Superior temporal gyrus (tissue), 1 donor: ENCODE results near the gene CDC42BPB.

ENCODE experiments used
- DNase-seq: peaks from one replicate; pipeline ENCODE4 v3.0.0-alpha.2; 2016; ENCODE audit errors: extremely low spot score

The CDC42BPB gene

DNA sequence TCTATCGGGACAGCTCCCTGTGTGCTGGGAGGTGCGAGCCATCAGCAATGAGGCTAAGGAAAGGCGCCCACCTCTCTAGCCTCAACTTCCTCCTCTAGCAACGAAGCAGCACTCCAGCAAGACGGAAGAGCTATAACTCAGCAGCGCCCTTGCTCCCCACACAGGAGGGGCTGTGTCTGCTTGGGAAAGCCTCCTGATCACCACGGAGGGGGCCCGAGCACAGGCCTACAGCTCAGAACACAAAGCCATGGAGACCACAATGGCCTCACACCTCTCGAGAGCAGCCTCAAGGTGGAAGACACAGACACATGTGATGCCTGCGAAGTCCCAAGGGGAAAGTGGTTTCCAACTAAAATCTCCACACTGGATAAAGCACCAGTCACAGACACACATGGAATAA, 60.4 kb downstream of the CDC42BPB start:
- DNase-seq: no peak

DNA sequence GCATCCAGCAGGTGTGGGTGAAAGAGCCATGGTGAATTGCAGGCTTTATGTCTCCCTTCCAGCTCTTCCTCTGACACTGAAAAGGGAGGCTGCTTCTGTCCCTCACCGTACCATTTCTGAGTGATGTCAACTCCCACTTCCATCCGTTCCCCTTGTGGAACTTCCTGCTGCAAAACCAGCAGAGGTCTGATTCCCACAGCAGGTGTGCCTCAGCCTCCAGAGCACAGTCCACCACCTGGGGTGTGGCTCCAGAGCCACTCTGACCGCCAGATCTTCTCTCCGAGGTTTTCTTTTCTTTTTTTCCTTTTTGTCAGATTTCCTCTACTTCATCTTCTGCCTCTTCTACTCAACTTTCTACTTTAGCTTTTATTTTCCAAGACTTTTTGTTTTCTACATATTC, 62.7 kb downstream of the CDC42BPB start:
- DNase-seq: no peak

DNA sequence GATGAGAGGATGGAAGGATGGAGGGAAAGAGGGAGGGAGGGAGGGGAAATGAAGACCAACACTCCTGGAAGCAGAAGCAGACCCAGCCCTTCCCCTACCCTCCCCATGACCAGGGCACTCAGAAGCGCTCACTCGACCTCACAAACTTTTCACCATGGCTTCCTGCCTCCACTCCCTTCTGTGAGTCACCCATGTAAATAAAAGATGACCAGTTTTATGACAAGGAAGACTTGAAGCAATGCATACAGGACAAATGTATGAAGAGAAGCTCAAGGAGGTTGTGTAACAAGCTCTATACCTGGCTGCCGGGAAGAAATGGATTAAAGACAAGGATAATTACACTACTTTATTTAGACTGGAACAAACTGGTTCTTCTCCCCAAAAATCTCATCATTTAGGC, 63.8 kb downstream of the CDC42BPB start:
- no peak for DNase-seq

DNA sequence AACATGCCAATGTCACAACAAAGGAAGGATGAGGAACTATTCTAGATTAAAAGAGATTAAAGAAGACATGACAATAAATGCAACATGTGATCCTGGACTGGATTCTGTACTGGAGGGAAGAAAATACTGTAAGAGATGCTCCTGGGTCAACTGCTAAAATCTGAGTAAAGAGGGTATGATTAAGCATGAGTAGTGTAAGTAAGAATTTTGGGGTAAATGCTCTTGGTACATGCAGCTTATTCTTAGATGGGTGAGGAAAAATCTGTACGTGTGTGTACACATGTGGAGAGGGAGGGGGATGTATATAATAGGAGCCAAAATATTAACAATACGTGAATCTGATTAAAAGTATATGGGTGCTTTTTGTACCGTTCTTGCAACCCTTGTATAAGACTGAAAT, 66.0 kb downstream of the CDC42BPB start:
- no peak for DNase-seq

DNA sequence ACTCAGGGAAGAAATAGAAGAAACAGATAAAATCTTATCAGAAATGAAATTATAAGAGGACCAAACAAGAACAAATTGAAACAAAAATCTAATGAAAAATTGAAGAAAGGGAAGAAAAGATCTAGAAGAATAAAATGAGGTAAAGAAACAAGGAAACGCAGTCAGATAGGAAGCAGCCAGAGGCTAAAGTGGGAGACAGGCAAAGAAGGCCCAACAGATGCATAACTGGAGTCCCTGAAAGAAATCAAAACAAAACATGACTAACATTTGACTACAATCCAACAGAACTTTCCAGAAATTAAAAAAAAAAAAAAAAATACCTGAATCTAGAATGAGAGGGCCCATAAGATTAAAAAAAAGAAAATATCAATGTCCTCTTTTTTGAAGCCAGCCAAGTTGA, 69.3 kb downstream of the CDC42BPB start:
- DNase-seq: no peak

DNA sequence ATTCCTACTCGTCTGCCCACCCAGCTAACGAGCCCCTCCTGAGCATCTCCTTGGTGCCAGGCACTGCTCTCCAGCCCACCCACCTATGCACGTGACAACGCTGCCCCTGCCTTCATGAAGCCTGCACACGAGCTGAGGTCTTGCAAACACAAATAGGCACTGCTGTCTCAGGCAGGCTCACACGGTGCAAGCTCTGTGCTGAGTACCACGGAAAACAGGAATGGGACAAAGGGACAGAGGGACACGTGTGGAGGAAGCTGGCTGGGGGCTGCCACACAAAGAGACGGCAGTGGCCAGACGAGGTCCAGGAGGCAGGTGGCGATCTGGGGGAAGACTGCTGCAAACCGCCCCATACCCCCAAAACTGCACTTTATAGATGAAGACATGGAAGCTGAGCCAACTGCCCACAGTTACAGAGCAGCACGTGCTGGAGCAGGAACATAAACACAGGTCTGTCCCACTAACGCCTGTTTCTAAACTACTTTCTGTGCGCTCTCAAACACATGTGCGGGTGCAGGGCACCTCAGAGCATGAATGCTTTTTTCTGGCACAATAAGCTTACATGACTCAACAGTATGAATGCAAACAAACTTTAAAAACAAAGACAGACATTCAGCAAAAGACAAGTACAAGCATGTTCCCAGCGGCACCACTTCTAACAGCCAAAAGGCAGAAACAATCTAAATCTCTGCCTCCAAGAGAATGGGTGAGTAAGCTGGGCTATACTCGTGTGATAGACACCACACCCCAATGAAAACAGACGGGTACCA, 70.4 kb downstream of the CDC42BPB start:
- DNase-seq: peak; percentile 77

DNA sequence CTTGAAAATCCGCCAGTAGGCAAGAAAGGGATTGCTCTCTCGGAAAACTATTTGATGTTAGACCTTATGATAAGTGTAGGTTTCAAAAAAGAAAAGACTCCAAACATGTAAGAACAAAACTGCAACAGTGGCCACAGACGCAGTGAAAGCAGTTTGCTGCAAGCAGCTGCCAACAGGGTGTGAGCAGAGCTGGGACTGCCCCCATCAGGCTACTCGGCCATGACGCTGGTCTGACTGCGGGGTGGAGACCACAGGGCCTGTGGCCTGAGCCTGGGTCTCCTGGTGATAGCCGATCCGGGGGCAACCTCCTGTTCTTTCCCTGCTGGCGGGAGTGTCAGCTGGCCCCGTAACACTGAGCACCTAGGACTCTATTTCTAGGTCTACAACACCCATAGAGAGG, 71.7 kb downstream of the CDC42BPB start:
- peak; percentile 64 for DNase-seq

DNA sequence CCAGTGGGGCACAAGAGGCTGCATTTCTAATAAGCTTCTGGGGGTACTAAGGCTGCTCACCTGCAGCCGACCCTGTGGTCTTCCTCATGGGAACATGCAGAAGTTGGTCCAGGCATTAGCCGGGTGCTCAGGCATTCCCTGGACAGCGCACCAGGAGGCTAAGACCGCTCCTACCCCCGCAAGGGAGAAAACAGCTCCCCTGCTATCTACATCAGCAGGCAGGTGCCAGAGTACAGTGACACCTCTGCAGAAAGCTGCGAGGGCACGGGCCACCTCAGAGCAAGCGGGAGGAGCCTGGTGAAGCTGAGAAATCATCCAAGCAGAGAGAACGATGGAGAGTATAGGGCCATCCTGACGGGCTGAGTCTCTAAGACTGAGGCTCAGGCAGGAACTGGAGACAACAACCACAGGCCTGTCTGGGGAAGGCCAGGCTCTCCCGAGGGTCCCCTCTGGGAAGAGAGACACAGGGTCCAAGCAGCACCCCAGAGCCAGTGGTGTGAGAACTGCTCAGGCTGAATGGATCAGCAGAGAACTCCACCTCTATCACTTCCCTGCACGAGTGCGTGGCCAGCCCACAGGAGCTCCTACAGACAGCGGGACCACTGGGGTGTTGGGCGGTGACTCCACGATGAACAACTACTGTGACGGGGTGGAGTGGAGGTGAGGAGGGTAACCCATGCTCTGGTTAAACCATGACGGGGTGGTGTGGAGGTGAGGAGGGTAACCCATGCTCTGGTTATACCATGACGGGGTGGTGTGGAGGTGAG, 72.8 kb downstream of the CDC42BPB start:
- no peak for DNase-seq

DNA sequence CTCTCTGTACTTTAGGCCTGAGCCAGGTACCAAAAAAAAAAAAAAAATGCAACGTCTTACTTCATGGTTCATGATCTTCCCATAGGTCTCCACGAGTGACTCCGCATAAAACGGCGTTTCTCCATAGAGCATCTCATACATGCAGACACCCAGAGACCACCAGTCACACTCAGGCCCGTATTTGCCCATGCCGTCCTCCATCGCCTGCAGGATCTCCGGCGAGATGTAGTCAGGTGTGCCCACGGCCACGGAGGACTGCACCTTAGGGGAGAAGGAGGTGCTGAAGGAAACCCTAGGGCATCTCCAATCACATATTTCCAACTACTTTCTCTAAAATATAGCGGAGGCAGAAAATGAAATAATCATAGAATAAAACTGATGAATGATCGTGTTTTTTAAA, 73.9 kb downstream of the CDC42BPB start:
- DNase-seq: no peak

DNA sequence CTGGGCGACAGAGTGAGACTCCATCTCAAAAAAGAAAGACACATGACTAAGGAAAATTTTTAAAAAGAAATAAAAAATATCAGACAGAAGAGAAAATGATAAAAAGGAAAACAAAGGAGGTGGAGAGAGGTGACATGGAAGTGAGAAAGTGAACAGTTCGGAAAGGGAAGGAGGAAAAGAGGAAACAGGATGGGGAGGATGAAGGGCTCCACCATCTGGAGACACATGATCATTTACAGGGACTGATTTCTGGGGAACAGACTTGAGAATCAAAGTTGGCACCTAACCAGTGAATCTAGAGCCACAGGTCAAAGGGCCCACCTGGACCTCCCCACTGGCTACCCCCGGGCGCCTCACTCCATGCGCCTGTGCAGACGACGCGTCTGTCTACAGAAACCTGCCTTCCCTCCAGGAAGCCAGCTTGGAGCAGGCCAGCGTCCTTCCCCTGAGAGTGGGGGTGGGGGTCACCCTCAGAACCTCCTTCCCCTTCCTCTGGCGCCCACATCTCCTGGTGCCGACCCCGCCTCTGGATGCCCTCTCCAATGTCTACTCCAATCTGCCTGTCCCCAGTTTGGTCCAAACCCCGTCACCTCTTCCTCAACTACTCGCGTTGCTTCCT, 74.4 kb downstream of the CDC42BPB start:
- DNase-seq: no peak

DNA sequence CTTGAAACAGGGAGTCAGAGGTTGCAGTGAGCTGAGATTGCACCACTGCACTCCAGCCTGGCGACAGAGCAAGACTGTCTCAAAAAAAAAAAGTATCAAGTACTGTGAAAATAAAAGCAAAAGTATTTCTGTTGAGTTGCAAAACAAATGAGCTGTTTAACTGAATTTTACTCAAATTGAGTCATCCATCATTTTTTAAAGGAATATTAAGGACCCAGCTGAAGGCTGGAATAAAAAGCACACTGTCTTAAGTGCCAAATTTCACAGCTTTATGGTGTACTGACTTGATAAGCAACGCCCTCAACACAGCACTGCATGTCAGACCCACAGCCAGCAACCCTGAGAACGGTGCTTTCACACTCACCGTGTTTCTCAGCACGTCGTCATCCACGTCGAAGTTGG, 76.9 kb downstream of the CDC42BPB start:
- no peak for DNase-seq

DNA sequence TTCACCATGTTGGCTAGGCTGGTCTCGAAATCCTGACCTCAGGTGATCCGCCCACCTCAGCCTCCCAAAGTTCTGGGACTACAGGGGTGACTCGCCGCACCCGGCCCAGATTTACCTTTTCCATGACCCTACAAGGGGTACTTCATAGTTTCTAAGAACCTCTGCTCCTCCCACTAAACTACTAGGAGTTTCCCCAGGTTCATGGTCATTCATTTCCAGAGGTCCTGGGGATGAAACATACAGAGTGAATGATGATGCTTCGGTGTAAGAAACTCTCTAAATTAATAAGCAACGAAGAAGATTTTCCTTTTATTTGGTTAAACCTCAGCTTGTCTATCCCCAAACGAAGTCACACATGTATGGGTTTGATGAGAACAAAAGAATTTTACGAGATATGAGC, 77.9 kb downstream of the CDC42BPB start:
- no peak for DNase-seq

DNA sequence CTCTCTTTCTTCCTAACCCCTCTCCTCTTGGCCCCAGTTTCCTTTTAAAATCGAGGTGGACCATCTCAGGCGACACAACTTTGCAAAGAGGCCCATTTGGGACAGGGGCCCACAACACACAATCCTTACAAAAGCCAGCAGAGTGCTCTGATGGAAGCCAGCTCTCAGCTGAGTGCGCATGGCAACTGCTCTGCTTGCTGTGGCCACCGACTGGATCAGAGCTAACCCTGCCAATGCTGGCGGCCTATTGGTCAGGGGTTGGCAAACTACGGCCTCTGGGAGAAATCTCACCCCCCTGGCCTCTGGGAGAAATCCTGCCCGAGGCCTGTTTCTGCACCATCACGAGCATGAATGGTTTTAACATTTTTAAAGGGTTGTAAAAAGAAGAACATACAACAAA, 79.9 kb downstream of the CDC42BPB start:
- DNase-seq: no peak

DNA sequence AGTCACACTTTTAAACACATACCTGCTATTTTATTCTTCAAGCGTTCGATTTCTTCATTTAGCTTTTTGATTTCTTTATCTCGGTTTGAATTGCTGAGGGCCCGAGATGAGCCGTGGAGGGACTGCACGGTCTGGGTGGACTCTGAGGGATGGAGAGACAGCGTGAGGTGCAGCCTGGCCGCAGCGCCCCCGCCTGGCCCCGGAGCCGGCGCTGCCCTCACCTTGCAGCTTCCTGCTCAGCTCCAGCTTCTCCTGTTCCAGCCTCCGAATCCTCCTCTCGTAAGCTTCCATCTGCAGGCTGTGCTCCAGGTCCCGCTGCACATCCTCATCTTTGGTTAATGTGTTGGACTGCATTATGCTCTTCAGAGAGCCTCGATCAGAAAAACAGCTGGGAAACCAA, 81.7 kb downstream of the CDC42BPB start:
- no peak for DNase-seq

DNA sequence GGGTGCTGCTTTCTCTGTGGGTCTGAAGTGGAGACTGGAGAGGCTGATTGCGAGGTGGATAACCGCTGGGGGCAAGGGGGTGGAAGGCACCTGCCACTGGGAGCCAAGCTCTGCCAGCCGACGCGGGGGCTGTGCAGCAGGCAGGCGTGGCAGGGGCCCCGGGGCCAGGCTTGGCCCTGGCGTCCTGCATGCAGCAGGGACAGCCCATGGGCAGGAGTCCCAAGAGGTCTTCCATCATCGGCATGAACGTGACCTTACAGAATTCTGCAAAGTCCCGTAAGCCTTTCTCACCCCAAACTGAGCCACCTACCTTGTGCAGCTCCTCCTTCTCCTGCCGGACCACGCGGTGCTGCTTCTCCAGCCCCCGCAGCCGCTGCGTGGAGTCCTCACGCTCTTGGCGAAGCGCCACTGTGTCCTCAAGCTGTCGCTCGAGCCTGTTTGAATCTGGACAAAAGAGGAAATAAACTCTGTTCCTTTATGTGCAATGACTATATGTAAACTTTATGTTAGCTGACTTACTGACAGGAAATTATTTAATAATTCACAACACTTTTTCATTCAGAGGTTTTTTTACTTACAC, 83.6 kb downstream of the CDC42BPB start:
- no peak for DNase-seq

DNA sequence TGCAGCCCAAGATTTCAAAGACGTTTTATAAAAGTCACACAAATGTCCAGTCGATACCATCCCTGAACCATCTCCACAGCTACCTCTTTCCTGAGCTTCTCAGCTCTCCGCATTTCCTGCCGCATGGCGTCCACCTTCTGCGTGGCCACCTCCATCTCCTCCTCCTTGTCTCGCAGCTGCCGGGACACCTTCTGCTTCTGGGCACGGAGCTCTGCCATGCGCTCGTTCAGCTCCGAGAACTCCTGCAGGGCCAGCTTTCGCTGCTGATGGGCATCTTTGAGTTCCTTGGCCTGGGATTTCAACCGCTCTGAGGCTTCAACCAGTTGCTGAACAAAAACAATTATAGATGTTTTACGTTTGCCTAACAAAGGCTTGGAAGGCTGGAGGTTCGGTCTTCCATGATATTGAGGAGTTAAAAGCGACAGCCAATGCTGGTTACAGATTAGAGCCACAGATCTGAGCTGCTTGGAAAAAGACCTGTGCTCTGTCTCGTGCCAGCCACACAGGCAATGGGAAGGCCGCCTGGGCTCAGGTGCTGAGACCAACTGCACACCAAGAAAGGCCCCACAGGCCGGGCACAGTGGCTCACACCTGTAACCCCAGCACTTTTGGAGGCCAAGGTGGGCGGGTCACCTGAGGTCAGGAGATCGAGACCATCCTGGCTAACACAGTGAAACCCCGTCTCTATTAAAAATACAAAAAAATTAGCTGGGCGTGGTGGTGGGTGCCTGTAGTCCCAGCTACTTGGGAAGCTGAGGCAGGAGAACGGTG, 85.3 kb downstream of the CDC42BPB start:
- DNase-seq: no peak

DNA sequence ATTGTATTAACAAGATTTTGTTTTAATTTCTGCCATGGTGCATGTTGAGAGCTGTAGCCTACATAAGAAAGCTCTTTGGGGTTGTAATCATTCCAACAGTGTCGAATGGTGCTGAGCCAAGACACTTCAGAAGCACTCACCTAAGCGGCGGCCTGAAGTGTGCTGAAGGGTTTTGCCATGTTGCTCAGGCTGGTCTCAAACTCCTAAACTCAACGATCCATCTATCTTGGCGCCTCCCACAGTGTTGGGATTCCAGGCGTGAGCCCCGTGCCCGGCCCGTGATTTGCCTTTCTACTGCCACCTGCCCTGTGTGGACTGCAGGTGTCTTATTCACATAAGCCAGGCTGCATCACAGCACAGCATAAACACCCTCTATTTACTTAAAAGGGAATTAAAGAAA, 86.0 kb downstream of the CDC42BPB start:
- DNase-seq: no peak

DNA sequence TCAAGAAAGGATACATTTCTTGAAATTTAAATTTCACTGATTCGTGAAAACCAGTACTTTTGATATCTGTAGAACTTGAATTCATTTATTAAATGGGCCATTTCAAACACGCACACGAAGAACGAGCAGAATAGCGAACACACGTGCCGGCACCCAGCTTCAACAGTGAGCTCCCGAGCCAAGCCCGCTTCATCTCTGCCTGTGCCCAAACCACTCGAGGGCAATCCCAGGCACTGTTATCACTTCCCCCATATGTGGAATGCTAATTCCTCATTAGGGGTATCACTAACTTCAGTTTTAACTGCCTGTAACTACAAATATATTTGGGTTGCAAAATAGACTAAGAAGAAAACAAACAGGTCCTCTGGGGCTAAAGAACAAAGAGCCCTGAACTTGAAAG, 86.9 kb downstream of the CDC42BPB start:
- DNase-seq: no peak

DNA sequence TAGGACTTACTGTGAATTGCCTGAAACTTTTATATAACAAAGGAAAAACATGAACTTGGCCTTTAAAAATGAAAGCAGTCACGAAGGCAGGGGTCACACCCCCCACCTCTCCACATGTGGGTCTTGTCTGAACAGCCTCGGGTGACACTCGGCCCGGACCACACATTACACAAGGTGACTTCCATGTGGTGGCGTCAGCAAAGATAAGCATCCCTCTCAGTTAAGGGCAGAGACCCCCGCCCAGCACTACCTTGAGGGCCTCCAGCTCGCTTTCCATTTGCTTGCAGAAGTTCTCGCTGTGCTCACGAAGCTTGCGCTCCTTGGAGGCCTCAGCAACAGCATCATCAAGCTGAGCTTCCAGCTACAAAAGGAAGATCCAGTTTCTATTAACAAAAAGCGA, 87.4 kb downstream of the CDC42BPB start:
- no peak for DNase-seq

DNA sequence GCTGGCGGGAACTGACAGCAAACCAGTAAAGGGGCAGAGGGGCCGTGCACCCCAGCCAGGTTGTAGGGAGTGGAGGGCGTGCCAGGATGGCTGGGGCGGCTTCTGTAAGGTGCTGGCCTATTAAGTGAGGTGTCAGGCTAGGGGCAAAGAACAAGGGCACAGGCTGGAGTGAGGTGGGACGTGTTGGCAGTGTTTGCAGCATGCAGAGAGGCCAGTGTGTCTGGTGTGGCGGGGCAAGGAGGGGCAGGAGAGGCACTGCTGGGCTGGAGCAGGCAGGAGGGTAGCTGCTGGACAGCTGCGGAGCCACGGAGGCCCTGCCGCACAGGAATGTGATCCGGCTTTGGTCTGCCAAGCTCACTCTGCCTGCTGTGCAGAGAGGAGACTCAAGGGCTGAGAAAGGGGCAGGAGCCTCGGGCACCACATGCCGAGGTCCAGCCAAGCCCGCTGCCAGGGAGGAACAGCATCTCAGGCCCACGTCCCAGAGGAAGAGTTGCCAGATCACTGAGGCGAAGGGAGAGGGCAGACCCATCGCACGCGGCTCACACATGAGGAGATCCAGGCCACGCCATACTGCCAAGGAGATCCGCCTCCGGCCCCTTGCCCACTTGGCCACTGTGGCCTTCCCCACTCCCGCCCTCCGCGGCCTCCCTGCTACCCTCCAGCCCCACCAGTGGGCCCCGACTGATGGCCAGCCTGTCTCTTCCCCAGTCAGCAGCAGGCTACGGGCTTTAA, 88.1 kb downstream of the CDC42BPB start:
- no peak for DNase-seq

DNA sequence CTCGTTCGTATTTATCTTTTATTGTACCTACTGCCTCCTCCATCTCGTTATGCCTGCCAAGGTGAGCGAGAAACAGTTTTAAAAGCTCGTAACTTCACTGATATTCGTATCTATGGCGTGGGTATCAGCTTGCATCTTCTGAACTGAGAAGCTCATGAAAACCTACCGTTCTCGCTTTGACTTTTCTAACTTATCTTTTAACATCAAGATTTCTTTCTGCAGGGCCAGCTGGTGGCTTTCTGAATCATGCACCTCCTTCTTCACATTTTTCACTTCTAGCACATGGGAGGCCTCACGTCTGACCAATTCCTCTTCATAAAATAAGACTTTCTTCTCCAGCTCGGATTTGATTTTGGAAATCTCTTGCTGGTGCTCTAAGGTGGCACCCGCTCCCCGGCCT, 89.0 kb downstream of the CDC42BPB start:
- no peak for DNase-seq
